GM10847 (cell line): ENCODE results near the gene SKIC3.

Experiments used
- POLR2A ChIP-seq: IDR thresholded peaks from 2 replicates; pipeline ENCODE4 v1.6.1; 2011; ENCODE audit not compliant: insufficient read length; ENCODE audit errors: extremely low read depth

Gene SKIC3

GRCh38 chr5:95554647-95555548, at the start of gene SKIC3, which contains the start of gene ARSK:
Gene SKIC3 (minus strand): TSS chr5:95554977. CDS start chr5:95547150, 7,827 bp downstream.
Gene ARSK (plus strand): TSS chr5:95555101. CDS start chr5:95555279, 178 bp downstream.
- peak; percentile 34 for TF ChIP-seq POLR2A

- no peak for TF ChIP-seq POLR2A
These were observed 45.8 kb upstream of the SKIC3 start for GRCh38 chr5:95600557-95600956.

GRCh38 chr5:95599252-95599651, 44.5 kb upstream of the SKIC3 start:
- TF ChIP-seq POLR2A: no peak

- TF ChIP-seq POLR2A: no peak
These were observed 40.6 kb upstream of the SKIC3 start for GRCh38 chr5:95595289-95595931.

- no peak for TF ChIP-seq POLR2A
These were observed 36.7 kb upstream of the SKIC3 start for GRCh38 chr5:95591490-95591901.

- no peak for TF ChIP-seq POLR2A
These were observed 36.1 kb upstream of the SKIC3 start for GRCh38 chr5:95590880-95591279.

- no peak for TF ChIP-seq POLR2A
These were observed 29.2 kb upstream of the SKIC3 start for GRCh38 chr5:95583992-95584391.

GRCh38 chr5:95581576-95581975, 26.8 kb upstream of the SKIC3 start:
- no peak for TF ChIP-seq POLR2A

- TF ChIP-seq POLR2A: no peak
These were observed 17.2 kb upstream of the SKIC3 start for GRCh38 chr5:95572016-95572415.

- TF ChIP-seq POLR2A: no peak
These were observed 10.6 kb upstream of the SKIC3 start for GRCh38 chr5:95565280-95565920.

- no peak for TF ChIP-seq POLR2A
These were observed 9.7 kb upstream of the SKIC3 start for GRCh38 chr5:95564450-95564849.

- no peak for TF ChIP-seq POLR2A
These were observed 8.6 kb upstream of the SKIC3 start for GRCh38 chr5:95563367-95563766.

- no peak for TF ChIP-seq POLR2A
These were observed 7.5 kb upstream of the SKIC3 start for GRCh38 chr5:95562282-95562681.

GRCh38 chr5:95557841-95558240, 3.1 kb upstream of the SKIC3 start:
- no peak for TF ChIP-seq POLR2A

GRCh38 chr5:95555553-95555952, 776 bp upstream of the SKIC3 start:
- no peak for TF ChIP-seq POLR2A

- no peak for TF ChIP-seq POLR2A
These were observed 488 bp downstream of the SKIC3 start for GRCh38 chr5:95554331-95554646.
